KOPT-K1 (cell line): ENCODE measurements around the gene TMEM61.
"Not testable (repeated sequence)": the region's sequence is repeated elsewhere in the genome, so short reads cannot be mapped to it uniquely, and the experiment has no call there.

Experiments used
- H3K27ac ChIP-seq: fragments of 200-600 bp; sonication (generic); 2 replicates; pipeline ENCODE4 v1.5.1; 2016; ENCODE audit warnings: antibody characterized with exemption, mild to moderate bottlenecking, low read depth, low read length; ENCODE audit not compliant: poor library complexity, severe bottlenecking
- H3K36me3 ChIP-seq: fragments of 200-600 bp; sonication (generic); 2 replicates; pipeline ENCODE4 v1.5.1; 2017; ENCODE audit warnings: antibody characterized with exemption, mild to moderate bottlenecking, low read length, moderate library complexity; ENCODE audit not compliant: insufficient read depth
- H3K9me3 ChIP-seq: fragments of 200-600 bp; sonication (generic); 2 replicates; pipeline ENCODE4 v1.5.1; 2017; ENCODE audit warnings: antibody characterized with exemption, low read length, mild to moderate bottlenecking; ENCODE audit not compliant: insufficient read depth, poor library complexity, severe bottlenecking

Gene TMEM61

DNA sequence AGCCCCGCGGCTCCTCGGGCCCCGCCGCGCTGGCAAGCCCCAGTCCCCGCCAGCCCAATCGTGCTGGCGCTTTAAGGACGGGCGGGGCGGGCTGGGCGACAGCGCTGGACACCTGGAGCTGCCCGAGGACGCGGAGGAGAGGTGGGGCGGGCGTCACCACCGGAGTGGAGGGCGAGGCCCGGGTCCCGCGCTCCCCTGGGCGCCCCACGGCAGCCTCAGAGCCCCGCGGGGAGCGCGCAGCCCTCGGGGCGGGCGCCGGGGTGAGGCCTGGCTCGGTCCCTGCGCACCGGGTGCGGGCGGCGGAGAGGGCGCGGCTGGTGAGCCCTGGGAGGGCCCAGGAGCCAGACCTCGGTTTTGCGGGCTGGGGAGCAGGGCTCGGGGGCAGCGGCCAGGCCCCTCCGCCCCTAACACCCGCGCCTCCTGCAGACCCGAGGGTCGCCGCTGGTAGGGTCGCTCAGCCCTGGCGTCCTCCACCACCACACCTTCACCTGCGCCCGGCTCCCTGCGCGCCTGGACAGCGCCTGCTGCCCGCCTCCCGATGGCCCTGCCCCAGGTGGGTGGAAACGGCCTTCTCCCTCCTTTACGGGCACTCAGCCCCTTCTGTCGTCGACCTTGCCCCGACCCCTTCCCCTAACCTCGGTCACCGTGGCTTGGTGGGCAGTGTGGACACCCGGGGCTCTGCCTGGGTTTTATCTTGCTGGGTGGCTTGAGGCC, at the start of gene TMEM61:
TMEM61 (plus strand) TSS at position 101 of the 714 bp plus-strand sequence; CDS start at position 539, 438 bp downstream.
- Histone ChIP-seq H3K36me3 (no peaks in the 10 kb centered on the region), H3K9me3 (no peaks in the 10 kb centered on the region), H3K27ac (no peak within 1 kb of the TSS)

- Histone ChIP-seq H3K36me3 (no peaks in the 10 kb centered on the region), H3K27ac (no peak overlapping the region), H3K9me3 (peaks cover 8% of the 10 kb centered on the region)
Measured at GRCh38 chr1:54931275-54931840, 49.1 kb upstream of the TMEM61 start.

- H3K27ac ChIP-seq, H3K36me3 ChIP-seq, H3K9me3 ChIP-seq: not testable (repeated sequence)
Measured at GRCh38 chr1:54934081-54934480, 46.3 kb upstream of the TMEM61 start.

DNA sequence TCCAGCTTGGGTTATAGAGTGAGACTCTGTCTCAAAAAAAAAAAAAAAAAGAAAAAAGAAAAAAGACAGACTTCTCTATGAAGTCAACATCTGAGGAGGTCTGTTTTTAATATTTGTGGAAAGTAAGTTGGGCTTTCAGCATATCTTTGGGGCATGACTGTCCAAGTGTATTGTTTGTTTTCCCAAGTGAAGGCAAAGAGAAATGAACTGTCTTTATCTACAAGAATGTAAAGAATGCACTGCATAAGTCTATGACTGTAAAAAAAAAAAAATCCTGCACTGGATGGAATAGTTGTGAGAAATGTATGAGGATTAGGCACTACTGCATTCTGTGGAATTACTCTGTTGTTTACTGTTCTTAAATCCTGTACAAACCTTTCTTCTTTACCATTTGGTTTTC, 45.6 kb upstream of the TMEM61 start:
- H3K36me3 ChIP-seq, result no peaks in the 10 kb centered on the region
- H3K9me3 ChIP-seq, result peaks cover 8% of the 10 kb centered on the region
- H3K27ac ChIP-seq, result no peak overlapping the region

DNA sequence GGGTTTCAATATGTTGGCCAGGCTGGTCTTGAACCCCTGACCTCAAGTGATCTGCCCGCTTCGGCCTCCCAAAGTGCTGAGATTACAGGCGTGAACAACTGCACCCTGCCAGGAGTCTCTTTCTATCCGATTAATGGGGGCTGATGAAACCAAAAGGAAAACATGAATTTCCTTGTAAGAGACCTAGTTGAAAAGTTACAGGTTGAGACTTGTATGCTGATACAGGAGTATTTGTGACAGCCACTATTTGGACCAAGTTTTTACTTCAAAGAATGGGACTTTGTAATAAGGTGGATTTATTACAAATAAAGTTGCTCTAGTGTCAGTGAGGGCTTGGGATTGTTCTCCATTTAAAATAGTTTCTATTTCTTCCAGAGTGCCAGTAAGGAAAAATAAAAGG, 43.6 kb upstream of the TMEM61 start:
- Histone ChIP-seq H3K9me3 (peaks cover 8% of the 10 kb centered on the region), H3K36me3 (no peaks in the 10 kb centered on the region), H3K27ac (no peak overlapping the region)

DNA sequence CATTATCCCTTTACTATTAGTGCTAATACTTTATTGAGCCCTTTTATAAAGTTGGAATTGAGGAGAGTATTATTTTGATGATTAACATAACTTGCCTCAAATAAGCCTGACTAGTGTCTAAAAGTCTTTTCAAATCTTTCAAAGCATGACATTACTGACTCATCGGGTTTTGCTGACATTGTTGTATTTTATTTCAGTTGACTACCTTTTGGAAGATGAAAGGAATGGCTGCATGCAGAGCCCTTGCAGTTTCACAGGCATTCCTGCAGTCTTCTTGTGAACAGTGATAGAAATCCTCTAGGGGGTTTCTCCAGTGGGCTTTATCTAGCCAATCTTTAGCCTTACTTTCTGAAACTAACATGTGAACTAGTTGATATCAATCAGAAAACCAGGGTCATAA, 43.0 kb upstream of the TMEM61 start:
- Histone ChIP-seq H3K27ac (no peak overlapping the region), H3K36me3 (no peaks in the 10 kb centered on the region), H3K9me3 (peaks cover 8% of the 10 kb centered on the region)

GRCh38 chr1:54938955-54939354, 41.5 kb upstream of the TMEM61 start:
- not testable (repeated sequence) for H3K9me3 ChIP-seq, H3K27ac ChIP-seq, H3K36me3 ChIP-seq

- Histone ChIP-seq H3K9me3 (no peaks in the 10 kb centered on the region), H3K36me3 (no peaks in the 10 kb centered on the region), H3K27ac (no peak overlapping the region)
Measured at GRCh38 chr1:54940042-54940441, 40.4 kb upstream of the TMEM61 start.

- no peaks in the 10 kb centered on the region for H3K9me3 ChIP-seq
- H3K27ac ChIP-seq, result no peak overlapping the region
- H3K36me3 ChIP-seq, result no peaks in the 10 kb centered on the region
Measured at GRCh38 chr1:54942976-54943375, 37.5 kb upstream of the TMEM61 start.

GRCh38 chr1:54944610-54945392, 35.6 kb upstream of the TMEM61 start:
- Histone ChIP-seq H3K27ac (no peak overlapping the region), H3K9me3 (no peaks in the 10 kb centered on the region), H3K36me3 (no peaks in the 10 kb centered on the region)

GRCh38 chr1:54945393-54945936, 35.0 kb upstream of the TMEM61 start:
- Histone ChIP-seq H3K27ac (no peak overlapping the region), H3K36me3 (no peaks in the 10 kb centered on the region), H3K9me3 (no peaks in the 10 kb centered on the region)

DNA sequence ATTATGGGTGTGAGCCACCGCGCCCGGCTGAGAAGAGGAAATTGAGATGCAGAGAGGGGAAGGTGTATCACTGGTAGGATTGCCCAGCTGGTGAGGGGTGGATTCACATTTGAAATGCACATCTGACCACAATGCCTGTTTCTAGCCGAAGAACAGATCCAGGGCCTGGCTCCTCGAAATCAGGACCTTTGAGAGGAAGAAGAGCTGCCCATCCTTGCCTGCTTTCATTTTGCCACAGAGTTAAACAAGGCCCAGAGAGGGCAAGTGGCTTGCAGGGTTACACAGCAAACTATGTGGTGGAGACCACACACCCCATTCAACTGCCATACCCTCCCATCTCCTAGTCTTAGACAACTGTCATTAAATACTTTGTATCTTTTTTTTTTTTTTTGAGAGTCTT, 32.9 kb upstream of the TMEM61 start:
- no peaks in the 10 kb centered on the region for H3K9me3 ChIP-seq
- H3K27ac ChIP-seq, result no peak overlapping the region
- no peaks in the 10 kb centered on the region for H3K36me3 ChIP-seq

DNA sequence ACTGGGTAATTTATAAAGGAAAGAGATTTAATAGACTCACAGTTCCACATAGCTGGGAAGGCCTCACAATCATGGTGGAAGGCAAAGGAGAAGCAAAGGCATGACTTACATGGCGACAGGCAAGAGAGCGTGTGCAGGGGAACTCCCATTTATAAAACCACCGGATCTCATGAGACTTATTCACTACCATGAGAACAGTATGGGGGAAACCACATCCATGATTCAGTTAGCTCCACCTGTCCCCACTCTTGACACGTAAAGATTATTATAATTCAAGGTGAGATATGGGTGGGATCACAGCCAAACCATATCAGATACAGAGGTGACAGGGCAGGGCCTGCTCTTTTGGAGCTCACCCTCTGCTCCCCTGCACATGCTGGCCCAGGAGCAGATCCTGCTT, 31.4 kb upstream of the TMEM61 start:
- H3K9me3 ChIP-seq, result no peaks in the 10 kb centered on the region
- no peak overlapping the region for H3K27ac ChIP-seq
- H3K36me3 ChIP-seq, result no peaks in the 10 kb centered on the region

GRCh38 chr1:54950006-54950368, 30.4 kb upstream of the TMEM61 start:
- Histone ChIP-seq H3K27ac (no peak overlapping the region), H3K9me3 (peaks cover 7% of the 10 kb centered on the region), H3K36me3 (no peaks in the 10 kb centered on the region)

DNA sequence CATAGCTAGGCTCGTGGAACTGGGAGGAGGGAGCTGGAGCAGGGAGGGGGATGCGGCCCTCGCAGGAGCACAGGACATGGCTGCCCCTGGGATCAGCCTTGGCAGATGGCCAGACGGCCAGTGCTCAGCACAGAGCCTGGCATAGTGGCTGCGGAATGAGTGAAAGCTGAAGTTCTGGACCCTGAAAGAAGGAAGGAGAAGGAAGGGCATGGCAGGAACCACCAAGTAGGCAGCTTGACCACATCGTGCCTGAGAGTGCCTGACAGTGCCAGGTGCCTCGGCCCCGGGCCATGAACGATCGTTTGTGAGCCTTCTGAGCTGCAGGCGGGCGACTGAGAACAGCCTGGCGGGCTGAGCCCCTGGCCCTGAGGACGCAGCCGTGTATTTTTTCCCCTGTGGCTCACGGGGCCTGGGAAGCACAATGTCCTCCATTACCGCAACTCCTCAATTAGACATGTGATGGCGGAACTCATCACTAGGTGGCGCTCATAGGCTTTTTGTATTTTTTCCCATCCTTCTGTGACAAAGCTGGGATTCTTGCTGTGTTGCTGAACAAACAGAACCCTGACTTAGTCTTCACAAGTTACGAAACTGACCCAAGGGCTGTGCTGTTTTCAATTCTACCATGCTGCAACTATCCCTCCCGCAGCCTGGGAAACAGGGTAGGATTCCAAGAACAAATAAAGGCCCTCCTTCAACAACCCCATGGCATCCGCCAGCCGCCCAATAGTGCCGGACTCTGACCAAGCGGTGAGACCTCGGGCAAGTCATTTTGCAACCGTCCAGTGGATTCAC, 29.9 kb upstream of the TMEM61 start:
- Histone ChIP-seq H3K9me3 (peaks cover 7% of the 10 kb centered on the region), H3K27ac (no peak overlapping the region), H3K36me3 (no peaks in the 10 kb centered on the region)
